ENCODE data around the gene OR4C45.
"Not testable (repeated sequence)": the region's sequence is repeated elsewhere in the genome, so short reads cannot be mapped to it uniquely, and the experiment has no call there.

The OR4C45 gene

GRCh38 chr11:50032574-50032973 lies at the start of gene OR4C45:
TSS of gene OR4C45 (plus strand) at chr11:50032874.
- in situ Hi-C loops (cut with MboI; ENCODE audit: low sequenced_read_pairs): no loop called here

- in situ Hi-C loops (cut with MboI; ENCODE audit: low sequenced_read_pairs): no loop called here
These were observed 37.1 kb upstream of the OR4C45 start for GRCh38 chr11:49995565-49995964.

GRCh38 chr11:50030193-50030592 lies 2.5 kb upstream of the OR4C45 start:
- in situ Hi-C loops (cut with MboI; ENCODE audit: low sequenced_read_pairs): no loop called here

GRCh38 chr11:50036239-50036638 lies 3.6 kb downstream of the OR4C45 start:
- in situ Hi-C loops (cut with MboI; ENCODE audit: low sequenced_read_pairs): not testable (repeated sequence)

GRCh38 chr11:50037251-50037650 lies 4.6 kb downstream of the OR4C45 start:
- in situ Hi-C loops (cut with MboI; ENCODE audit: low sequenced_read_pairs): no loop called here

- in situ Hi-C loops (cut with MboI; ENCODE audit: low sequenced_read_pairs): no loop called here
These were observed 12.0 kb downstream of the OR4C45 start for GRCh38 chr11:50044647-50045046.

GRCh38 chr11:50063056-50063455 lies 30.4 kb downstream of the OR4C45 start:
- in situ Hi-C loops (cut with MboI; ENCODE audit: low sequenced_read_pairs): not testable (repeated sequence)

- in situ Hi-C loops (cut with MboI; ENCODE audit: low sequenced_read_pairs): no loop called here
These were observed 37.7 kb downstream of the OR4C45 start for GRCh38 chr11:50070389-50070788.

GRCh38 chr11:50071584-50072225 lies 39.0 kb downstream of the OR4C45 start:
- in situ Hi-C loops (cut with MboI; ENCODE audit: low sequenced_read_pairs): no loop called here

GRCh38 chr11:50072226-50073112 lies 39.8 kb downstream of the OR4C45 start:
- in situ Hi-C loops (cut with MboI; ENCODE audit: low sequenced_read_pairs): no loop called here

- in situ Hi-C loops (cut with MboI; ENCODE audit: low sequenced_read_pairs): no loop called here
These were observed 40.7 kb downstream of the OR4C45 start for GRCh38 chr11:50073113-50074105.

GRCh38 chr11:50074161-50074560 lies 41.5 kb downstream of the OR4C45 start:
- in situ Hi-C loops (cut with MboI; ENCODE audit: low sequenced_read_pairs): no loop called here

GRCh38 chr11:50075856-50076255 lies 43.2 kb downstream of the OR4C45 start:
- in situ Hi-C loops (cut with MboI; ENCODE audit: low sequenced_read_pairs): no loop called here

- in situ Hi-C loops (cut with MboI; ENCODE audit: low sequenced_read_pairs): no loop called here
These were observed 44.9 kb downstream of the OR4C45 start for GRCh38 chr11:50077526-50077925.

- in situ Hi-C loops (cut with MboI; ENCODE audit: low sequenced_read_pairs): no loop called here
These were observed 45.3 kb downstream of the OR4C45 start for GRCh38 chr11:50078001-50078400.

GRCh38 chr11:50078946-50079345 lies 46.3 kb downstream of the OR4C45 start:
- in situ Hi-C loops (cut with MboI; ENCODE audit: low sequenced_read_pairs): not testable (repeated sequence)

- in situ Hi-C loops (cut with MboI; ENCODE audit: low sequenced_read_pairs): no loop called here
These were observed 47.6 kb downstream of the OR4C45 start for GRCh38 chr11:50080256-50080655.
